ENCODE measurements around the gene DOK6.

Gene DOK6

GRCh38 chr18:69890558-69890957 lies 489.9 kb downstream of the DOK6 start:
- Histone ChIP-seq H3K4me1 (ENCODE audit: control insufficient read depth, insufficient read depth, low read length, poor library complexity, severe bottlenecking) (no peaks in the 10 kb centered on the region), H3K27ac (ENCODE audit: low read depth, low read length, severe bottlenecking) (no peak overlapping the region), H3K9me3 (ENCODE audit: control insufficient read depth, low read length) (no peaks in the 10 kb centered on the region), H3K4me3 (ENCODE audit: extremely low read depth, insufficient read depth, low read length, poor library complexity, severe bottlenecking) (no peak overlapping the region), H3K36me3 (ENCODE audit: control insufficient read depth, insufficient read depth, low read length) (no peaks in the 10 kb centered on the region)
- WGBS, 2 experiments (ENCODE audit: insufficient coverage in 2 of 2) = 88 to 100% methylated on average over 1 of the region's 1 CpG

- no peaks in the 10 kb centered on the region for H3K36me3 ChIP-seq (ENCODE audit: control insufficient read depth, insufficient read depth, low read length)
- WGBS, 2 experiments (ENCODE audit: insufficient coverage in 2 of 2) = 87% methylated on average over 2 of the region's 2 CpGs; no CpG with 5 or more reads in 1 of the 2 experiments
- H3K4me1 ChIP-seq (ENCODE audit: control insufficient read depth, insufficient read depth, low read length, poor library complexity, severe bottlenecking) = no peaks in the 10 kb centered on the region
- no peak overlapping the region for H3K27ac ChIP-seq (ENCODE audit: low read depth, low read length, severe bottlenecking)
- H3K9me3 ChIP-seq (ENCODE audit: control insufficient read depth, low read length) = no peaks in the 10 kb centered on the region
- no peak overlapping the region for H3K4me3 ChIP-seq (ENCODE audit: extremely low read depth, insufficient read depth, low read length, poor library complexity, severe bottlenecking)
Measured at GRCh38 chr18:69894467-69894866, 493.8 kb downstream of the DOK6 start.

DNA sequence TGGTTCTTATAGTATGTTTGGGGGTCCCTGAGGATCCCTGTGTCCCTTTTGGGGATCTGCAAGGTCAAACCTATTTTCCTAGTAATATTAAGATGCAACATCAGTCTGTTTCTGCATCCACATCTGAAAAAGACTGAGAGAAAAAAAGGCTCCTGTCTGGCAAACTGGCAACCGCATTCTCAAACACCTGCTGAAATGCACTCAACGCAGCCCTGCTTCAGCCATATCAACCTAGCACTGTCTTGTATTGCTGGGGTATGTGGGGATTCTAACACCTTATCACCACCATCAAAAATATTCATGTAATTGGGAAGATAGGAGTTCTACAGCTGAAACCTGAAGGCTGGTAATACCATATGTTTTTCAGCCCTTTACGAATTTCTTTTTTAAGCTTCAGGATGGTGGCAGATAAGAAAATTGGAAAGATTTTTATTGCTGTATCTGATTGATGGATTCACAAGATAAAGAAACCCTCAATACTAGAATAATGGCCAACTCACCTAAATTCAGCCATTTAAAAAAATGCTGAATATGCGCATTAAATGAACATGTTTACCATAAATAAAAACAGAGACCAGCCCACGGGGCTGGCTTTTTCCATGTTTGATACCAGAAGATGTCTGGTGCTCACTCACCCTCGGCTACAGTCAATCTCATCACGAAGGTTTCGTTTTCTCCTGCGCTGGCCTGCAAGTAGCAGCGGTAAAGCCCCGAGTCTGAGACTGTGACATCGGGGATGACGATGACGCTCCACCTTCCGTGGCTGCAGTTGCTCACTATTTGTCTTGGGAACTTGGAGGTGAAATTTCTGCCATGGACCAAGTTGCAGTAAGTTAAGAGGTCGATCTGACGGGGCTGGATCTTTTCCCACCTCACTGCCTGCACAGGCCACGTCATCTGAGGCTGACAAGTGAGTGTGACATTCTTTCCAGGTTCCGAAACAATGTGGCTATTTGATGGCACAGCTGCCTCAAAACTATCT lies 494.7 kb downstream of the DOK6 start:
- Histone ChIP-seq H3K27ac (ENCODE audit: low read depth, low read length, severe bottlenecking) (no peak overlapping the region), H3K4me1 (ENCODE audit: control insufficient read depth, insufficient read depth, low read length, poor library complexity, severe bottlenecking) (no peaks in the 10 kb centered on the region), H3K9me3 (ENCODE audit: control insufficient read depth, low read length) (no peaks in the 10 kb centered on the region), H3K36me3 (ENCODE audit: control insufficient read depth, insufficient read depth, low read length) (no peaks in the 10 kb centered on the region), H3K4me3 (ENCODE audit: extremely low read depth, insufficient read depth, low read length, poor library complexity, severe bottlenecking) (no peak overlapping the region)
- WGBS, 2 experiments (ENCODE audit: insufficient coverage in 2 of 2) = 87 to 92% methylated on average over 13 to 16 of the region's 19 CpGs

- Histone ChIP-seq H3K4me1 (ENCODE audit: control insufficient read depth, insufficient read depth, low read length, poor library complexity, severe bottlenecking) (no peaks in the 10 kb centered on the region), H3K4me3 (ENCODE audit: extremely low read depth, insufficient read depth, low read length, poor library complexity, severe bottlenecking) (no peak overlapping the region), H3K27ac (ENCODE audit: low read depth, low read length, severe bottlenecking) (no peak overlapping the region), H3K36me3 (ENCODE audit: control insufficient read depth, insufficient read depth, low read length) (no peaks in the 10 kb centered on the region), H3K9me3 (ENCODE audit: control insufficient read depth, low read length) (no peaks in the 10 kb centered on the region)
- 91 to 100% methylated on average over 2 to 4 of the region's 7 CpGs for WGBS, 2 experiments (ENCODE audit: insufficient coverage in 2 of 2)
Measured at GRCh38 chr18:69897397-69898108, 496.9 kb downstream of the DOK6 start.

GRCh38 chr18:69898241-69898861 lies 497.7 kb downstream of the DOK6 start:
- Histone ChIP-seq H3K4me3 (ENCODE audit: extremely low read depth, insufficient read depth, low read length, poor library complexity, severe bottlenecking) (no peak overlapping the region), H3K4me1 (ENCODE audit: control insufficient read depth, insufficient read depth, low read length, poor library complexity, severe bottlenecking) (no peaks in the 10 kb centered on the region), H3K36me3 (ENCODE audit: control insufficient read depth, insufficient read depth, low read length) (no peaks in the 10 kb centered on the region), H3K27ac (ENCODE audit: low read depth, low read length, severe bottlenecking) (no peak overlapping the region), H3K9me3 (ENCODE audit: control insufficient read depth, low read length) (no peaks in the 10 kb centered on the region)
- 72 to 74% methylated on average over 7 to 10 of the region's 11 CpGs for WGBS, 2 experiments (ENCODE audit: insufficient coverage in 2 of 2)

All from mesodermal cell (in vitro differentiated cells).